Left lobe of liver (tissue), 2 donors: Measurements from ENCODE around the gene COX19. TPM values are rescaled to one million over a fixed set of nuclear protein-coding genes. Genes with fewer than 3 reads are reported as not detected.
"Not testable (repeated sequence)": the region's sequence is repeated elsewhere in the genome, so short reads cannot be mapped to it uniquely, and the experiment has no call there.

Source experiments
- ATAC-seq: fragments of 200-7000 bp; cut with Tn5 transposase; one replicate; pipeline ENCODE4 v1.9.1; 2020; ENCODE audit warnings: mild to moderate bottlenecking, moderate library complexity
- DNase-seq: peaks from one replicate; pipeline ENCODE4 v3.0.0-alpha.2; 2020; ENCODE audit warnings: low spot score
- total RNA-seq: library from RNA; stranded (reverse); gene quantifications from one replicate; pipeline ENCODE4 v1.2.1, GENCODE V29; 2021
- donor health status: DM: no; HTN: no; CAD: no; lungs with moderate emphysema.
- donor health status: DM: no; HTN: yes; CAD: no.

COX19 gene
- total RNA-seq, 1 donor from 2014 or later: 5.2 TPM

GRCh38 chr7:949021-949934, 26.1 kb downstream of the COX19 start:
- DNase-seq (no peak), ATAC-seq (no peak)

- DNase-seq: no peak
- ATAC-seq: no peak
These were observed 27.7 kb downstream of the COX19 start for GRCh38 chr7:947391-948210.

- no peak for DNase-seq
- no peak for ATAC-seq
These were observed 28.9 kb downstream of the COX19 start for GRCh38 chr7:946256-946996.

- ATAC-seq (peak; percentile 53), DNase-seq (no peak)
These were observed 29.6 kb downstream of the COX19 start for GRCh38 chr7:945556-946255.

- ATAC-seq: no peak
- no peak for DNase-seq
These were observed 30.2 kb downstream of the COX19 start for GRCh38 chr7:945147-945555.

- no peak for ATAC-seq
- DNase-seq: no peak
These were observed 30.6 kb downstream of the COX19 start for GRCh38 chr7:944744-945143.

- ATAC-seq, DNase-seq: not testable (repeated sequence)
These were observed 31.6 kb downstream of the COX19 start for GRCh38 chr7:943793-944192.

- ATAC-seq (no peak), DNase-seq (no peak)
These were observed 34.5 kb downstream of the COX19 start for GRCh38 chr7:940599-941408.

- DNase-seq (no peak), ATAC-seq (no peak)
These were observed 35.5 kb downstream of the COX19 start for GRCh38 chr7:939843-940242.

GRCh38 chr7:938546-939185, 36.7 kb downstream of the COX19 start:
- ATAC-seq: no peak
- DNase-seq: no peak

- ATAC-seq: no peak
- no peak for DNase-seq
These were observed 37.4 kb downstream of the COX19 start for GRCh38 chr7:937856-938484.

GRCh38 chr7:936386-937054, 38.8 kb downstream of the COX19 start:
- no peak for DNase-seq
- no peak for ATAC-seq

GRCh38 chr7:935874-936385, 39.4 kb downstream of the COX19 start:
- ATAC-seq: no peak
- DNase-seq: no peak

GRCh38 chr7:935164-935873, 40.0 kb downstream of the COX19 start:
- DNase-seq (no peak), ATAC-seq (no peak)

- ATAC-seq: no peak
These were observed 40.7 kb downstream of the COX19 start for GRCh38 chr7:934469-935163.

GRCh38 chr7:932651-932975, 42.7 kb downstream of the COX19 start:
- no peak for ATAC-seq
- no peak for DNase-seq

More at GRCh38 chr7:934469-935163, 40.7 kb downstream of the COX19 start:
- no peak for DNase-seq
